ENCODE data around the gene DIPK1B.
"Not testable (repeated sequence)": the region's sequence is repeated elsewhere in the genome, so short reads cannot be mapped to it uniquely, and the experiment has no call there.

Gene DIPK1B

DNA sequence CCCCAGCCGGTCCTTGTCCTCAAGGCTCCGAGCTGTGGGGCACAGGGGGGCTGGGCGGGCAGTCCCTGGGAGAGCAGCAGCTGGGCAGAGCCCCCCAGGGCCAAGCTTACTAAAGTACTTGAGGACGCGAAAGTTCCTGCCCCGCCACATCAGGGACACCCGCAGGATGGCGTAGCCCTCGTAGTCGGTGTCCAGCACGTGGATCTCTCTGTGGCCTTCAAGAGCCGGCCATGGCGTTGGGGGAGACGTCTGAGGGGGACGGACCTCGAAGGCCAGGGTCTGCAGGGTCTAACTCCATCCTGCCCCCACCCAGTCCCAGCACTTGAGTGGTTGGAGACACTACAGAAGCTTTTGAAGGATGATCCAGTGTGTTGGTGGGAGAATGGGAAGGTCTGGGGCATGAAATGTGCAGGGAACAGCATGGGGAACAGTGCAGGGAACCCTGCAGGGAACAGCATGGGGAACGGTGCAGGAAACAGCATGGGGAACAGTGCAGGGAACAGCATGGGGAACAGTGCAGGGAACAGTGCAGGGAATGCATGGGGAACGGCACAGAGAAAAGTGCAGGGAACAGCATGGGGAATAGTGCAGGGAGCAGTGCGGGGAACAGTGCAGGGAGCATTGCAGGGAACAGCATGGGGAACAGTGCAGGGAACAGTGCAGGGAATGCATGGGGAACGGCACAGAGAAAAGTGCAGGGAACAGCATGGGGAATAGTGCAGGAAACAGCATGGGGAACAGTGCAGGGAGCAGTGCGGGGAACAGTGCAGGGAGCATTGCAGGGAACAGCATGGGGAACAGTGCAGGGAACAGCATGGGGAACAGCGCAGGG, 43.1 kb downstream of the DIPK1B start:
- not testable (repeated sequence) for DNase-seq

DNA sequence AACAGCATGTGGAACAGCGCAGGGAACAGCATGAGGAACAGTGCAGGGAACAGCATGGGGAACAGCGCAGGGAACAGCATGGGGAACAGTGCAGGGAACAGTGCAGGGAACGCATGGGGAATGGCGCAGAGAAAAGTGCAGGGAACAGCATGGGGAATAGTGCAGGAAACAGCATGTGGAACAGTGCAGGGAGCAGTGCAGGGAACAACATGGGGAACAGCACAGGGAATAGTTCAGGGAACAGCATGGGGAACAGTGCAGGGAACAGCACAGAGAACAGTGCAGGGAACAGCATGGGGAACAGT, 43.7 kb downstream of the DIPK1B start:
- DNase-seq = no peak

DNA sequence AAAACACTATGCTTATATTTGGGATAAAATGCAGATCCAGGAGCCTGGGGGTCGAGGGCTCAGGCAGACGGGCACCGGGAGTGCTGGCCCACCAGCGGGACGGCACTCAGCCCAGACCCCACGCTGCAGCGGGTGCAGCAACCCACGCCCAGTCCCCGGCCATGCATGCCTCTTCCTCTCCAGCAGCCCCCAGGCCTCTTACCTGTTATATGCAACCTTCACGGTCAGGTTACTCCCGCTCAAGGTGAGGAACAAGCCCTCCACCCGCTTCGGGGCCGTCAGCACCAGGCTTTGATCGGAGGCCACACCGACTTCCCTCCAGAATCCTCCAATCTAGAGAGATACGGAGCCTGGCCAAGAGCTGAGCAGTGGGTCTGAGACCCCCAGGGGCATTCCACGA, 44.5 kb downstream of the DIPK1B start:
- DNase-seq = no peak

DNA sequence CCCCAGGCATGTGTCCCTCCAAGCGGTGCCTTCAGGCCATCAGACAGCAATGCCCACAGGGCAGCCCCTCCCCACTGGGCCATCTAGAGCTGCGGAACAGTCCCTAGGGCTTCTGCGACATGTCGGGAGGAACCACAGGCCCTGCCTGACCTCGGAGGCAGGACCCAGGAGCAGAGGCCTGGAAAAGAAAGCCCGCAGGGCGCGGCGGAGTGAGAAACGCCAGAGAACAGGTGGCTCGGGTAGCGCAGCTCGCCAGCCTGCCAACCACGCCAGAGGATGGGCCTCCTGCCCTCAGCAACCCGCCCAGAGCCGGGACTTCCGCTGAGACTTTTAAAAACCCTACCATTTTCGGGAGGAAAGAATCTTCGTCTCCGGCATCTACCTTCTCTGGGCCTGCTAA, 45.0 kb downstream of the DIPK1B start:
- DNase-seq = no peak

DNA sequence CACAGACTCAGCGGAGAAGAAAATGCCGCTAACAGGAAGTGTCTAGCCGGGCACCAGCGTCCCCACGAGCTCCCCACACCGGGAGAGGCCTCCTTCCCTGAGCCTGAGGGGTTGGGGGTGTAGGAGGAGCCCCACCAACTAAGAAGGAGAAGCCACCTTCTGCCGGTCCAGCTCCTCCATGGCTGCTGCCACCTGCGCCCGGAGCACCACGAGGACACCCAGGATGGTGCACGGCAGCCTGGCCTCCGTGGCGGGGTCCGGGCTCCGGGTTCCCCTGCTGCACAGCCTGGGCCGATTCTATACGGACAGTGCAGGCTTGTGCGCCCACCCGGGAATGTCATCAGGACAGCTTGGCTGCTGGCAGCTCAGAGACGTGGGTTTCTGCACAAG, 45.4 kb downstream of the DIPK1B start:
- DNase-seq = no peak

DNA sequence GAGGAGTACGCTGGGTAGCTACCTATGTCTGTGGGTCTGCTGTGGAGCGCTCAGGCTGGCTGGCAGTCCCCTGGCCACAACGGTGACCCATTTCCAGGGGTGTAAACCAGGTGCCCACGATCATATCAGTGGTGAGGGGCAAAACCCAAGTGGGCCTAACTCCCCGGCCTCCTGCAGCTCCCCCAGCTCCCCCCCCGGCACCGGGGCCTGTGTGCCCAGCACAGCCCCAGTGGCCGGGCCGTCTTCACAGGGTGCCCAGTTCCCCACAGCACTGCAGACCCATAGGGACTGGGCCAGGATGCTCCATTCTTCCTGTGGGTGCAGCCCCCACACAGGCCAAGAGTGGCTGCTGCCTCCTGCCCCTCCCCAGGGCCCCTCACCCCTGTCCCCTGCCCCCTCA, 46.6 kb downstream of the DIPK1B start:
- no peak for DNase-seq

DNA sequence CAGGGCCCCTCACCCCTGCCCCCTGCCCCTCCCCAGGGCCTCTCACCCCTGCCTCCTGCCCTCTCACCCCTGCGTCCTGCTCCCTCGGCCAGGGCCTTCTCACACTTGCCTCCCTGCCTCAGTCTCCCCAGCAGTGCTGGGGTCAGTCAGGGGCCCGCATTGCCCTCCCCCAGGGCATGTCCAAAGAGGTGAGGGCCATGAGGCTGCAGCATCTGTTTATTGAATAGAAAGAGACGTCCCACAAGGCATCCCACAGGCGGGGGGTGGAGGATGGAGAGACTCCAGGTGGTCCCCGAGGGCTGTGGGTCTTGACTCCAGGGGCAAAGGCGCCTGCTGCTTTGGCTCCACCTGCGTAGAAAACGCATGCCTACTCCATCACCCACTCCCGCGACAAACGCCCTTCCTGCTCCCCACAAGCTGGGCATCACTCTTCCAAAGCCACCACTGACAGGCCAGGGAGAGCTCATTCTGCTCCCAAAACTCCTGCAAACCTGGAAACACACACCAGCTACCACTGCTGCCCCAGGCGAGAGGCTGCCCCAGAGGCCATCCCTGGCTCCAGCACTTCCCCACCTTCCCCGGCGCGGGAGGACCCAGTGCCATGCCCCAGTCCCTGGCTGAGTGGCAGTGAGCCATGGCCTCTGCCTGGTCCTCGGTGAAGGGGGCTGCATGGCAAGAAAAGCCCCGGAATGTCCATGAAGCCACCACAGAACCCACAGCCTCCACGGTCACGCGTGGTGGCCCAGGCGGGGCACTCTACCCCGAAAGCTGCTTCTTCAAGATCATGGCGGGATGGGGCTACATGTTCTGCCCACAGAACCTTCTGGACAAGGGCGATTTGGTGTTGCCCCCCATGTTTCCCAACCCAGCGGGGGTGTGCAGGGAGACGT, 47.3 kb downstream of the DIPK1B start:
- no peak for DNase-seq

DNA sequence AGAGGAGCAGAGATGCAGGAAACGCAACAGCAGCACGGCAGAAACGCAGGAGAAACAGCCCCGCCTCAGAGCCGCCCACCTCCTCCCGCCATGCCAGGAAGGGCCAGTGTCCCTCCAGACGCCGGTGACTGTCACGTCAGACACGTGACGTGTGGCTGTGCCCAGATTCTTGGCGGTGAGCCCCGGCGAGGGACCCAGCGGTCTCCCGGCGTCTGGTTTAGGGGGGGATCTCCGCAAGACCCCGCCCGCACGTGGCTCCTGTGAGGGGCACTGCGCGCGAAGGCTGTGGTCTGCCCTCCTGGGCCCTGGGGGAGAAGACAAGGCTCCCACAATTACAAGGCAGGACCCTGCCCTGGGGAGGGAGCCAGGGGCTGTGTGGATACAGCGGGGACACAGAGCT, 48.1 kb downstream of the DIPK1B start:
- no peak for DNase-seq

DNA sequence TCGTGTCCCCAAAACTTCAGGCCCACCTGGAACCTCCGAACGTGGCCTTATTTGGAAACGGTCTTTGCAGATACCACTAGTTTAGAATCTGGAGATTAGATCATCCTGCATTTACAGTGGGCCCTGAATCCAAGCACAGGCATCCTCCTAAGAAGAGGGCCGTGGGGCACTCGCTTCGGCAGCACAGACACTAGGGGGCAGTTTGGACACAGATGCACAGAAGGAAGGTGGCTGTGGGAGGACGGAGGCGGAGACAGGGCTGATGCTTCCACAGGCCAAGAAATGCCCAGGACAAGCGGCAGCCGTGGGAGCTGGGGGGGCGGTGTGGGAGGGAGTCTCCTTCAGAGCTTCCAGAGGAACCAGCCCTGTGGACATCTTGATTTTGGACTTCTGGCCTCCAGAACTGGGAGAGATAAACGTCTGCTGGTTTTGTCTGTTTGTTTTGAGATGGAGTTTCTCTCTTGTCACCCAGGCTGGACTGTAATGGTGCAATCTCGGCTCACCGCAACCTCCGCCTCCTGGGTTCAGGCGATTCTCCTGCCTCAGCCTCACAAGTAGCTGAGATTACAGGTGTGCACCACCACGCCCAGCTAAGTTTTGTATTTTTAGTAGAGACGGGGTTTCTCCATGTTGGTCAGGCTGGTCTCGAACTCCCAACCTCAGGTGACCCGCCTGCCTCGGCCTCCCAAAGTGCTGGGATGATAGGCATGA, 48.6 kb downstream of the DIPK1B start:
- peak; percentile 36 for DNase-seq

DNA sequence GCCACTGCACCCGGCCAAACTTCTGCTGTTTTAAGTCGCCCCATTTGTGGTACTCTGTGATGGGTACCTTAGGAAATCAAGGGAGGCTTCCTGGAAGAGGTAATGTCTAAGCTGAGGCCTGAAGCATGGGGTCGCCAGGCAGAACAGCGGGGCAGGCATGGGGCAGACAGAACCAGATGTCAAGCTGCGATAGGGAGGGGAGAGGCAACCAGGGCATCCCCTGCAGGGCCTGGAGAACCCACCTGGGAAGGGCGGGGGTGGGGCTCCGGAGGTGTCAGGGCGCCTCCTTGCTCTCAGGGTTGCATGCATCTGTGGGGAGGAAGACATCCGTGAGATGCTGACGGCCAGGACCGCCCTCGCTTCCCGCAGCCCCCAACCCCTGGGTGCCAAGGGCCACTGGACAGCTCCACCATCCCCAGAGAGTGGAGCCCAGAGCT, 49.2 kb downstream of the DIPK1B start:
- no peak for DNase-seq

DNA sequence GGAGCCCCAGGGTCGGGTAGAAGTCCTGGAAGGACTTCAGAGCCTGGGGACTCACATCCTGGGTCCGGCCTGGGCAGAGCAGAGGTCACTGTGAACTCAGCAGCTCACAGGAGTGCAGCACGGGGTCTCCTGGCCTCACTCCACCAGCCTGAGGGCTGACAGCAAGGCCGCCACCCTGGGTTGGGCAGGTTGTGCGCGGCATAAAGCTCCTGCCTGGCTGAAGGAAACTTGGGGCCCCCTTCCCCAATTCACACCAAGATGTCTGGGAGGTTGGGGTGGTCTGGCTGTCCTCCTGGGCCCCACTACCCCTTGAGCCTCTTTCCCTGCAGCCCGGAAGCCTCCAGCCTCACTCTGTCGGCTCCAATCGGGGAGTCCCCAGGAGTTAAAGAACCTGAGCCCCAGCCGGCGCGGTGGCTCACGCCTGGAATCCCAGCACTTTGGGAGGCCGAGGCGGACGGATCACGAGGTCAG, 49.9 kb downstream of the DIPK1B start:
- no peak for DNase-seq

DNA sequence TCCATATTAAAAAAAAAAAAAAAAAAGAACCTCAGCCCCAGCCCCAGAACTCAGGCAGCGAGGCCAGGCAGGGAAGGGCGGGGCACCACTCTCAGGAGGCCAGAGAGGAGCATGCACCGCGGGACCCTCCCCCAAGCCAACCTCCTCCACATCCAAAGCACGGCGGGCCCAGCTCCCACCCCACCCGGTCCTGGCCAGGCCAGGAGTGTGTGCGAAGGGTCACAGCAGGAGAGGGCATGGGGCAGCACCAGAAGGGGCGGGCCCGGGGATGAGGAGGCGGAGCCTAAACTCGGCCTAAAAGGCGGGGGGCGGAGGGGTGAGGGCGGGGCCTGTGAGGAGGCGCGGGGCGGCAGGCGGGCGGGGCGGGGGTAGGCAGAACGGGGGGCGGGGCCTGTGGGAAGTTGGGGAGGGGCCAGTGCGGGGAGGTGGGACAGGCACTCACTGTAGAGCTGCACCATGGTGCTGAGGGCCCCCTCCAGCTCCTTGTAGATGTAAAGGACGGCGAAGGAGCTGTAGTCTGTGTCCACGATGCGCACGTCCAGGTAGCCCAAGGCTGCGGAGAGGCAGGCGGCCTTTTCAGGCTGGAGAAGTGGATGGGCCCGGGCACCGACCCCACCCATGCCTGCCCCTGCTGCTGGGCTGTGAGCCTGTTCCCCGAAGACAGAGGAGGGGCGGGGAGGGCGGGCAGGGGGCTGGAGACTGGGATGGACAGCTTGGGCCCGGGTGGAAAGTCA, 50.7 kb downstream of the DIPK1B start:
- no peak for DNase-seq

DNA sequence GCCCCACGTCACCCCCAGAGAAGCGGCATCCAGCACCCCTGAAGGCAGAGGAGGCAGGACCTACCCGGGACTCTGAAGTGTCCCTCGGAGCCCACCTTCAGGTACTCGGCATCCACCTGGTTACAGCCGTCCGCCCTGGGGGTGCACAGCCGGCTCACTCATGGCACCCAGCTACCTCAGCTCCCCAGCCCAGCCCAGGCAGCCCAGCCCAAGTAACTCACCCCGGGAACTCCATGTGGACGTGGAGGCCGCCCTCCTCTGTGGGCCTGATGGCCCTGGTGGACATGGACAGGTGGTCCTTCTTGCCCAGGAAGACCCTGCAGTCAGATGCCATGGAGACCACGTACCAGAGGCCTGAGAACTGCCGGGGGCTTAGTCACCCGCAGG, 51.3 kb downstream of the DIPK1B start:
- DNase-seq = no peak

DNA sequence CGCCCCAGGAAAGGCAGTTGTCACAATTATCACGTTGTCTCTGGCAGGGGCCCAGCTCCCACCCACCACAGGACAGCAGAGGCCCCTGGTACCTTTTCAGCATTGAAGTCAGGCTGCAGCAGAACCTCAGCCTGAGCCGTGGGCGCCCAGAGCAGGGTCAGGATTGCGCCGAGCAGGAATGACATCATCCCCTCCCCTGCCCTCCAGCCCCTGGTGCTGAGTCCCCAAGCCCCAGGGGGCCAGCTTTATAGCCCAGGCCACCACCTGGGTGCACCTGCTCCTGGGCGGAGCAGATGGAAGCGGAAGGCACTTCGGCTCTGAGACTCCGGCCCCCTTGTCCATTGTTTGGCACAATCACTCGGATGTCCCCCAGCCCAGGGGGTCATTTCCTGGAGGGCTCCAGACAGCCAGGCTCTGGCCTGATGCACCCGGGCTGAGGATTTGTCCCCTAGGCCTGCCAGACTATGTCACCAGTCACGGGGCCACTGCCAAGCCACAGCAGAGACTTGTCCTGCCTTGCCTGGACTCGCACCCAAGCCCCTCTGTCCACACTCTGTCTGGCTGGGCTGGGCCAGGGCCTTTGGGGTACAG, 52.0 kb downstream of the DIPK1B start, which contains the start of gene LCN15:
Gene LCN15 (minus strand): TSS at position 218 of the 591 bp plus-strand sequence. CDS start 30 bp downstream, at position 188.
- no peak for DNase-seq

DNA sequence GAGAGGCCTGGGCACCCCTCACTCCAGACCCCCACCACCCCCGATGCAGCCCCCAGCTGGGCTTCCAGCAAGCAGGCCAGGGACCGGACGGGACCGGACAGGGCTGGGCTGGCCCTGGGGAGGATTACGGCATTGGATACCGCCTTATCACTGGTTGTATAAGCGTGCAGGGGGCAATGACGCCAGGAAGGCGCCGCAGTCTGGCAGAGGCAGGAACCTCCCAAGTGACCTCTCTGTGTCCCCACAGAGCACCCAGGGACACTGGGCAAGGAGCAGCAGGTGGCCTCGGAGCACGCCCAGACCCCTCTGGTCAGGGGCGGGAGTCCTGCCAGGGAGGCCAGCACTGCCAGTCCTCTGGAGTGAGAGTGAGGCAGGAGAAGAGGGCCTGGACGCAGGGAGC, 52.7 kb downstream of the DIPK1B start:
- DNase-seq = no peak

DNA sequence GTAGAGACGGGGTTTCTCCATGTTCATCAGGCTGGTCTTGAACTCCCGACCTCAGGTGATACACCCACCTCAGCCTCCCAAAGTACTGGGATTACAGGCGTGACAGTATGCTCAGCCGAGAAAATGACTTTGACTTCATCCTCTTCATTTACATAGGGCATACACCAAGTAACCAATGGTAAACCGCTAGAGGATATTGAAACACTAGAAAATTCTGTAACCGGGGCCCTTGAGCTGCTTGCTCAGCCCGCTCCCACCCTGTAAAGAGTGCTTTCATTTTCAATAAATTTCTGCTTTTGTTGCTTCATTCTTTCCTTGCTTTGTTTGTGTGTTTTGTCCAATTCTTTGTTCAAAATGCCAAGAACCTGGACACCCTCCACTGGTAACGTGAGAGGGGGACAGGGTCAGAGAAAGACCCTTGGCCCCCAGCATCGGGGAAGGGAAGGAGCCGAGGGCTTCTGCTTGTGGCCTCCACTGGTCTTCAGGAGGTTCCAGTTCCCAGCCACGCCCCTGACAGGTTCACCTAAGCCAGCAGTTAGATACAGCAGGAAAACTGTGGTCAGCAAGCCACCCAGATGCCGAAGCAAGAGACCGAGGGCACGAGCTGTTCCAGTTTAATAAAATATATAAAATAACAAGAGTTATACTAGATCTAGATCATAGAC, 53.5 kb downstream of the DIPK1B start:
- DNase-seq = not testable (repeated sequence)

DNA sequence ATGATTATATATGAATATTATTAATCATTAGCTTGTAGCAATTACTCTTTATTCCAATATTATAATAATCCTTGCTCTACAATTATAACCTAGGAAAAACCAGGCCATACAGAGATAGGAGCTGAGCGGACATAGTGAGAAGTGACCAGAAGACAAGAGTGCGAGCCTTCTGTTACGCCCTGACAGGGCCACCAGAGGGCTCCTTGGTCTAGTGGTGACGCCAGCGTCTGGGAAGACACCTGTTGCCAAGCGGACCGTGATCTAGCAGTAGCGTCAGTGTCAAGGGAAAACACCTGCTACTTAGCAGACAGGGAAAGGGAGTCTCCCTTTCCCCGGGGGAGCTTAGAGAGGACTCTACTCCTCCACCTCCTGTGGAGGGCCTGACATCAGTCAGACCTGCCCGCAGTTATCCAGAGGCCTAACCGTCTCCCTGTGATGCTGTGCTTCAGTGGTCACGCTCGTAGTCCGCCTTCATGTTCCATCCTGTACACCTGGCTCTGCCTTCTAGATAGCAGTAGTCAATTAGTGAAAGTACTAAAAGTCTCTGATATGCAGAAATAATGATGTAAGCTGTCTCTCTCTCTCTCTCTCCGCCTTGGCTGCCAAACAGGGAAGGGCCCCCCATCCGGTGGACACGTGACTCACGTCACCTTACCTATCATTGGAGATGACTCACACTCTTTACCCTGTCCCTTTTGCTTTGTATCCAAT, 54.2 kb downstream of the DIPK1B start:
- DNase-seq = not testable (repeated sequence)

DNA sequence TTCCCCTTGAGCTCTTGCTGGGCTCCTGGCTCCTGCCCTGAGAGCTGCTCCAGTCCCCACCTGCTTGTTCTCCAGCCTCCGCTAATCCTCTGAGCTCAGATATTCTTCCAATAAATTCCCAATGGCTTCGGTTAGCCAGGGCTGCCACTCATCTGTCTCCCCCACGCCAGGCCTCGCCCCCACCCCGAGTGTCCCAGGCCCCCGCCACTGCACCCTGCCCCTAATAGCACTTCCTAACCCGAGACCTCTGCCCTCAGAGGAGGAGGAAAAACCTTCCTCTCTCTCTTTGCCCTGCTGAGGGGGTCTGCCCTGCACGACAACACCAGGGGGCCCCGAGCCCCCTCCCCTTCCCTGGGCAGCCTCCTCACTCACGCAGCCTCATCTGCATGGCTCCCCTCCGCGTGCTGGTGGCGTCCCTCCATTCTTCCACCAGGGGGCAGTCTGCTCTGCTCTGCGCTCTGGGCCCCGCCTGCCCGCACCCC, 57.4 kb downstream of the DIPK1B start:
- DNase-seq = no peak

DNA sequence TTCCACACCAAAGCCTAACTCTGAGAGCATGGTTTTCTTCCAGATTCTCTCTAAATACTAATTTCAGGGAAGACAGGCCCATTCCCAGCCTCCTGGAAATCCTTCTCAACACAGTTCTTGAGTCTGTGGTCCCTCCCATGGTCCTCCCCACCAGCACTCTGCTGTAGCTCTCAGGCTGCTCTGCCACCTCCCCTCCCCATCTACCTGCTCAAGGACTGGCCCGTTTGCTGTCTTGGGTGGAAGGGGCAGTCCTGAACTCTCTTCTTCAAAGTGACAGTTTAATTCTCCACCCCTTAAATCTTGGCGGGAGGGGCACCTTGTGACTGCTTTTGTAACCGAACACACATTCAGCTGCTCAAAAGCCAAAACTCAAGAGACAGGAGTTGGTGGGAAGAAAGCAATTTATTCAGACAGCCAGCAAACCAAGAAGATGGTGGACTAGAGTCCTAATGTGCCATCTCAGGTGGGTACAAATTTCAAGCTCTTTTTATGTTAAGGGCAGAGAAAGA, 59.6 kb downstream of the DIPK1B start:
- DNase-seq = no peak

DNA sequence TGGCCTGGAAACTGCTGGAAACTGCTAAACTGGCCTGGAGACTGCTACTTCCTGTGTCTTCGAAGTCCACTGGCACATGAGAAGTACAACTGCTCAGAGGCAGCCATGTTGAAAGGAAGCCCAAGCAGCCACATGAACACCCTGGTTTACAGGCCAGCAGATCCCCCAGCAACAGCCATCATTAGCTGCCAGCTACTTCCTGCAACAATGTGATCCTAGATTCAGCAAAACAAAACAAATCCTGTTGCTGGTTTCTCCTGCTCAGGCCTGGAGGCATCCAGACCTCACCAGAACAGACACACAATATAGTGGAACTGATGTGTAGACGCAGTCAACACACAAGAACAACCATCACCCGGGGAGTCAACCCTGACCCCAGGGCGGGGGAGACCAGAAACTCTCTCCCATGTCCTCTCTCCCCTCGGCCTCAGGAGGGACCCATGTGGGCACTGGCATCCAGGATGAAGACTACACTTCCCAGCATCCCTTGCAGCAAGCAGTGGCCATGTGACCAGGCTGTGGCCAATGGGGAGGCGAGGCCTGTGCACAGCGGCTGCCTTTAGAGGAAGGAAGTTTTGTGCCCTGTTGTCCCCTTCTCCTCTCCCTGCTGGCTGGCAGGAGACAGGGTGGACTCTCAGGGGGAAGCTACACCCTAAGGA, 61.1 kb downstream of the DIPK1B start:
- DNase-seq = no peak
